Activated naive CD4-positive, alpha-beta T cell treated with Interleukin-2 at 50 U/mL for 16 hours (primary cell): ENCODE results near the gene NUP43.
"Not testable (repeated sequence)": the region's sequence is repeated elsewhere in the genome, so short reads cannot be mapped to it uniquely, and the experiment has no call there.

ENCODE experiments used
- DNase-seq: peaks from one replicate; pipeline ENCODE4 v3.0.0-alpha.2; 2020

Gene NUP43, protein sequence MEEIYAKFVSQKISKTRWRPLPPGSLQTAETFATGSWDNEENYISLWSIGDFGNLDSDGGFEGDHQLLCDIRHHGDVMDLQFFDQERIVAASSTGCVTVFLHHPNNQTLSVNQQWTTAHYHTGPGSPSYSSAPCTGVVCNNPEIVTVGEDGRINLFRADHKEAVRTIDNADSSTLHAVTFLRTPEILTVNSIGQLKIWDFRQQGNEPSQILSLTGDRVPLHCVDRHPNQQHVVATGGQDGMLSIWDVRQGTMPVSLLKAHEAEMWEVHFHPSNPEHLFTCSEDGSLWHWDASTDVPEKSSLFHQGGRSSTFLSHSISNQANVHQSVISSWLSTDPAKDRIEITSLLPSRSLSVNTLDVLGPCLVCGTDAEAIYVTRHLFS

DNA sequence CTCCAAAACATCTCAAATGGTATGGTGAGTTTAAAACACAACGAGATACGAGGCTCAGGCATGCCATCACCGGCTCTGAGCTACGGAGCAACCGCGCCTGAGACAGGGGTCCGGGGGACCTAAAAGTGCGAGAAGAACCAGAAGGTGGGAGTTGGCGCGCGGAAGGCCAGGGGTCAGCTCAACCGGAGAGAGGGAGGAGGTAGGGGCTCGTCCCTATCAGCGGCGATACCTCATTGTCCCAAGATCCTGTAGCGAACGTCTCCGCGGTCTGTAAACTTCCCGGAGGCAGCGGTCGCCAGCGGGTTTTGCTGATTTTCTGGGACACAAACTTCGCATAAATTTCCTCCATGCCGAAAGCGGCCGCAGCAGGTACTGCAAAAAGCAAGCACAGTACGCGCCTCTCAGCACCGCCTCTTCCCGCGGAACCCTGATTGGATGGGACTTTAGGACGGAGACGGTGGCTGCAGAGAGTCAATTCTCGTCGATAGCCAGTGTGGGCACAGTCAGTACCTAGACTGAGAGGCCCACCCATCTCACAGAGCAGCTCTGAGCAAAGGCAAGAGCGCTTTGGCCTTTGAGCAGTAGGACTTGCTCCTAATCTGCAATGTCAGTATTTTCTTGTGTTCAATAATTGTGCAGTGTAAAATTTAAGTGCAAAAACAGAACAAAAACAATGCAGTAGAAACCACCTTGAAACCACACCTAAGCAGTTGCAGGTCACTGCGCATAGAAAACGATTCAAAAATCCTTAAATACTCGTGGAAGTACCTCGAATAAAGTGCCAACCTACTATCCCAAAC is at the start of gene NUP43:
Gene NUP43, minus strand, starts transcription at position 383 of the 800 bp plus-strand sequence. Its CDS starts 34 bp downstream, at position 349.
- DNase-seq, result peak; percentile 95

GRCh38 chr6:149783551-149783950 is 37.2 kb upstream of the NUP43 start:
- DNase-seq, result no peak

GRCh38 chr6:149782337-149782736 is 36.0 kb upstream of the NUP43 start:
- DNase-seq, result no peak

GRCh38 chr6:149781715-149782114 is 35.4 kb upstream of the NUP43 start:
- no peak for DNase-seq

DNA sequence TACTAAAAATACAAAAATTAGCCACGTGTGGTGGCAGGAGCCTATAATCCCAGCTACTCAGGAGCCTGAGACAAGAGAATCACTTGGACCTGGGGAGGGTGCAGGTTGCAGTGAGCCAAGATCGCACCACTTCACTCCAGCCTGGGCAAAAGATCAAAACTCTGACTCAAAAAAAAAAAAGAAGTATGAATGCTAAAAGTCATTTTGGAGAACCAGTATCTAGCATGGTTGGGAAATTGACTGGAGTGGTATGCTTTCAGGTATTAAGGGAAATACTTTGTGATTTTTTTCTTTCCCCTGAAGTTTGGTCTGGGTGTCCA is 33.3 kb upstream of the NUP43 start:
- no peak for DNase-seq

DNA sequence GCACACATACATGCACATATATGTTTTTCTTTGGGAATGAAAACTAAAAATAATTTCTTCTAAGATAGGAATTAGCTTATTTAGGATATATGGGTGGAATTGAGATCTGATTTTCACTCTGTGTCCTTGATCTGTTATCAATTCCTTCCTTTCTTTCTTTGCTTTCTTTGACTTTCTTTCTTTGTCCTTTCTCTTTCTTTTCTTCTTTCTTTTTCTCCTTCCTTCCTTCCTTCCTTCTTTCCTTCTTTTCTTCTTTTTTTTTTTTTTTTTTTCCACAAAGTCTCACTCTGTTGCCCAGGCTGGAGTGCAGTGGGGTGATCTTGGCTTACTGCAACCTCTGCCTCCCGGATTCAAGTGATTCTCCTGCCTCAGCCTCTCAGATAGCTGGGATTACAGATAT is 31.3 kb upstream of the NUP43 start:
- no peak for DNase-seq

- no peak for DNase-seq
Measured at GRCh38 chr6:149771925-149772324, 25.6 kb upstream of the NUP43 start.

DNA sequence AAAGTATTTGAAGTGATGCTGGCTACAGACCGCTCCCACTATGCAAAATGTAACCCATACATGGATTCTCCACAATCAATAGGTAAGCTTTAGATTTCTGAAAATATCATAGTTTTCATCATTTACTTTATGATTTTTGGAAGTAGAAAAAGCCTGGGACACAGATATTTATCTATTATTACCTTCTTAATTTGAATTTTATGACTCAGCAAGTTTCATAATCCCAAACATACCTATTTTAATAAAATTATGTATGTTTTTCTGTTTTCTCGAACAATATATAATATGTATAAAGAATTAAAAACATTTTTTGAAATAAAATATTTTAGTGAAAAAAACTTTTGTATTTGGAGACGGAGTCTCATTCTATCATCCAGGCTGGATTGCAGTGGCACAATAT is 24.9 kb upstream of the NUP43 start:
- DNase-seq, result no peak

DNA sequence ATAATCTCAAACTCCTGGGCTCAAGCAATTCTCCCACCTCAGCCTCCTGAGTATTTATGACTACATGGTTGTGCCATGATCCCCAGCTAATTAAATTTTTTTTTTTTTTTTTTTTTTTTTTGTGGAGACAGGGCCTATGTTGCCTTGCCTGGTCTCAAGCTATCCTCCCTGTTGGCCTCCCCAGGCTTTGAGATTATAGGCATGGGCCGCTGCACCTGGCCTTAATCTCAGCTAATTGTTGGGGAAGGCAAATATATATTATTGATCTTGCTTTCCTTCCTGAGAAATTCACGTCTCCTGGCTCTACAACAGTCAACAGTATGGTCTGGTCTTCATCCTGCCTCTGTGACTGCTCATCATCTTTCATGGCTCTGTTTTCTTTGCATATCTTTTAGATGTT is 23.3 kb upstream of the NUP43 start:
- no peak for DNase-seq

DNA sequence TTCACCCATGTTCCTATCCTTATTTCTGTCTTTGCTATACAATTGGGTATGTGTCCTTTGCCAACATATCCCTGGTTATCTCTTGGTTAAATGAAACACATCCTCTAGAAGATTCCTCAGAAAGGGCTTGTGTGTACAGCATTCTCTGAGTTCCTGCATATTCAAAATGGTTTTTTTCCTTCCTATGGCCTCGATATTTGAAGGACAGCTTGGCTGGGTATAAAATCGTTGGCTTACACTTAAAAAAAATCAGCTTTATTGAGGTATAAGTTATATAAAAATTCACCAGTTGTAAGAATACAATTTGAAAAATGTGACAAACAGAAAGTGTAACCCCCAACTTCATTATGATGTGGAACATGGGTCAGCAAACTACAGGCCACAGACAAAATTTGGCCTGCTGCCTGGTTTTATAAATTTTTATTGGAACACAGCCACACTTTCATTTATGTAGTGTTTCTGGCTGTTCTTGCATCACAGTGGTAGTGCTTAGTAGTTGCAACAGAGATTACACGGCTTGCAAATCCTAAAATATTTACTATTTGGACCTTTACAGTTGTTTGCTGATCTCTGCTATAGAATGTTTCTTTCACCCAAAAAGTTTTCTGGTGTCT is 19.9 kb upstream of the NUP43 start:
- DNase-seq, result no peak

GRCh38 chr6:149763866-149764265 is 17.5 kb upstream of the NUP43 start:
- DNase-seq, result no peak

- DNase-seq, result no peak
Measured at GRCh38 chr6:149761438-149761837, 15.1 kb upstream of the NUP43 start.

DNA sequence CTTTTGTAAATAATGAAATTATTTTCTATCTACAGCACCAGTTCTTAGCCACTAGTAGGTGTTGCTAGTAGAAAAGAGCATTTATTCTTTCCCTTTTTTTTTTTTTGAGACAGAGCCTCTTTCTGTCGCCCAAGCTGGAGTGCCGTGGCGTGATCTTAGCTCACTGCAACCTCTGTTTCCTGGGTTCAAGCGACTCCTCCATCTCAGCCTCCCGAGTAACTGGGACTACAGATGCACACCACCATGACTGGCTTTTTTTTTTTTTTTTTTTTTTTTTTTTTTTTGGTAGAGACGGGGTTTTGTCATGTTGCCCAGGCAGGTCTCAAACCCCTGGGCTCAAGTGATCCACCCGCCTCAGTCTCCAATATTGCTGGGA is 9.9 kb upstream of the NUP43 start:
- DNase-seq, result no peak

- no peak for DNase-seq
Measured at GRCh38 chr6:149755300-149756260, 9.3 kb upstream of the NUP43 start.

- no peak for DNase-seq
Measured at GRCh38 chr6:149754548-149754947, 8.2 kb upstream of the NUP43 start.

GRCh38 chr6:149753374-149753637 is 7.0 kb upstream of the NUP43 start:
- DNase-seq, result not testable (repeated sequence)

DNA sequence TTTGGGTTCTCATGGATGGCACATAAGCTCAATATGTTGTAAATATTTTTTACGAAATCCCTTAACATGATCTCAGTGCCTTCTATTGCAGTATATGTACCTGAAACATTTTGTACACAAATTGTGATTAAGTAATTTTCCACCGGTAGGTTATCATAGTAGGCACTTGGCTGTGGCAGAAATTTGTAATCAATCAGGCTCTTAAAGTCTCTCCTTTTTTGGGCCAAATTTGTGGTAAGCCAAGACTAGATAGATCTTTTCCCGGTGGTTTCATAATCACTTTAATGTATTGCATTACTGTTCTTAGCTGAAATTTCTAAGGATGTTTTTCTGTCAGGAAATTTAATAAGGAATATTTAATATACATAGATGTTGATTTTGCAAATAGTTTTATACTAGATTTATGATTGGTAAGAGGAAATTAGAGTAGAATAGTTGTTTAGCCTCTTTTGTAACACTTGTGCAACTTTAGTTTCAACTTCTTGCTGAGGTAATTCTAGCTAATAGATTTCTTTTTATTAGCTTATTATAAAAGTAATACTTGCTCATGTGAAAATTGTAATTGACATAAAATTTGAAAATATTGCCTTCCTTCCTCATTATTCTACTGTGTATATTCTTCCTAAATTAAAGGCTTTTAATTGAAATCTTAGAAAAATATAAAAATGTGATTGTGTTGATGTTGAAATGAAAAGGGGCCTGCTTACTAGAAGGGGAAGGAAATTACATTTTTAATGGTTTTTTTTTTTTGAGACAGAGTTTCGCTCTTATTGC is 6.5 kb upstream of the NUP43 start:
- no peak for DNase-seq

- DNase-seq, result not testable (repeated sequence)
Measured at GRCh38 chr6:149751920-149752319, 5.6 kb upstream of the NUP43 start.

- no peak for DNase-seq
Measured at GRCh38 chr6:149751239-149751638, 4.9 kb upstream of the NUP43 start.

- peak; percentile 55 for DNase-seq
Measured at GRCh38 chr6:149750136-149750609, 3.8 kb upstream of the NUP43 start.

DNA sequence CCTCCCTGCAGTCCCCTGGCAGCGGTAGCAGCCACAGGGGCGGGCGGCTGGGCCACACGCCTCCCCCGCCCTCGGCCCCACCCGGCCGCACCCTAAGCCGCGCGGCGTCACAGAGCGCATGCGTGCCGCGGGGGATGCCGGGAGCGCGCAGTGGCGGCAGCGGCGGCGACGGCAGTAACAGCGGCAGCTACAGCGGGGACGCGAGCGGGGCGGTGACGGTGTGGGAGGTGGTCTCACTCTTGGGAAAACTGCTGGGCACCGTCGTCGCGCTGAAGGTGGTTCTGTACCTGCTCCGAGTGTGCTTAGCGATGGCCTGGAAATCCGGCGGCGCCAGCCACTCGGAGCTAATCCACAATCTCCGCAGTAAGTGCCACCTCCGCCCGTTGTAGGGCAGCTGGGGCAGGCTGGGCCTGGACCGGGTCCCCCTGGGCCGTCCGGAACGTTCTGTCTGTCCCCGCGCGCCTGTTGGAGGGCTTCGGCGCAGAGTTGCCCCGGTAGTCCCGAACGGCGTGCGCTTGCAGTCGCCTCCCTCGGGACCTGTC is 3.3 kb upstream of the NUP43 start, which contains the start of gene PCMT1:
Gene PCMT1, plus strand, starts transcription at position 148 of the 542 bp plus-strand sequence. Its CDS starts 161 bp downstream, at position 309.
- peak; percentile 92 for DNase-seq
